Measurements from ENCODE around the gene WTIP.

WTIP gene

GRCh38 chr19:34495416-34495815, 13.9 kb downstream of the WTIP start:
- Histone ChIP-seq H3K14ac (ENCODE audit: low read length in 2 of 2) (no peak overlapping the region), H3K4me3 (ENCODE audit: insufficient read depth in 1 of 2, low read depth in 1 of 2, low read length in 2 of 2) (no peak overlapping the region), H2BK120ac (ENCODE audit: low read depth, low read length) (no peak overlapping the region), H3K23ac (ENCODE audit: low read length in 2 of 2) (no peak overlapping the region), H2BK15ac (ENCODE audit: low read depth, poor library complexity, severe bottlenecking) (no peak overlapping the region), H3K9ac (ENCODE audit: low read length) (no peak overlapping the region), H2BK12ac (ENCODE audit: low read length in 2 of 2) (no peak overlapping the region), H3K79me1 (replicated peaks; ENCODE audit: low read length, poor library complexity, severe bottlenecking) (peaks cover 16% of the 10 kb centered on the region), H3K4me2 (ENCODE audit: low read length, poor library complexity, severe bottlenecking) (no peak overlapping the region), H3K4me1 (ENCODE audit: control insufficient read depth, insufficient read depth, low read depth, low read length) (peaks cover 9% of the 10 kb centered on the region), H3K27ac (ENCODE audit: low read length, poor library complexity, severe bottlenecking) (no peak overlapping the region), H2AK5ac (ENCODE audit: low read length, severe bottlenecking) (no peak overlapping the region), H2AFZ (ENCODE audit: low read depth, low read length) (no peak overlapping the region), H3K4ac (ENCODE audit: low read depth in 1 of 2, low read length in 2 of 2) (no peak overlapping the region), H3K18ac (ENCODE audit: low read depth in 1 of 2, low read length in 2 of 2) (no peak overlapping the region), H3K36me3 (ENCODE audit: control insufficient read depth in 1 of 2, insufficient read depth in 2 of 2, low read depth in 1 of 2, low read length in 2 of 2) (peaks cover 38 to 82% of the 10 kb centered on the region in 2 experiments), H3K9me3 (ENCODE audit: control insufficient read depth, low read length) (no peaks in the 10 kb centered on the region), H4K91ac (ENCODE audit: low read length) (no peak overlapping the region), H3K27me3 (ENCODE audit: control insufficient read depth in 1 of 2, insufficient read depth in 1 of 2, low read length in 2 of 2) (no peaks in the 10 kb centered on the region), H4K8ac (ENCODE audit: low read length) (no peak overlapping the region), H2BK5ac (ENCODE audit: low read depth, low read length, poor library complexity, severe bottlenecking) (no peak overlapping the region)
- 98% methylated on average over 18 of the region's 18 CpGs for WGBS
- DNase-seq: no peak

GRCh38 chr19:34497112-34497805, 15.7 kb downstream of the WTIP start:
- WGBS: 95% methylated on average over 15 of the region's 15 CpGs
- H3K4me3 ChIP-seq (ENCODE audit: insufficient read depth in 1 of 2, low read depth in 1 of 2, low read length in 2 of 2): no peak overlapping the region

GRCh38 chr19:34499155-34499834, 17.7 kb downstream of the WTIP start:
- Histone ChIP-seq H2AK5ac (ENCODE audit: low read length, severe bottlenecking) (no peak overlapping the region), H3K36me3 (ENCODE audit: control insufficient read depth in 1 of 2, insufficient read depth in 2 of 2, low read depth in 1 of 2, low read length in 2 of 2) (peaks cover 22 to 69% of the 10 kb centered on the region in 2 experiments), H3K14ac (ENCODE audit: low read length in 2 of 2) (no peak overlapping the region), H3K4me2 (ENCODE audit: low read length, poor library complexity, severe bottlenecking) (no peak overlapping the region), H2BK12ac (ENCODE audit: low read length in 2 of 2) (no peak overlapping the region), H3K4me1 (ENCODE audit: control insufficient read depth, insufficient read depth, low read depth, low read length) (peaks cover 19% of the 10 kb centered on the region), H2AFZ (ENCODE audit: low read depth, low read length) (no peak overlapping the region), H3K27me3 (ENCODE audit: control insufficient read depth in 1 of 2, insufficient read depth in 1 of 2, low read length in 2 of 2) (no peaks in the 10 kb centered on the region), H3K79me1 (replicated peaks; ENCODE audit: low read length, poor library complexity, severe bottlenecking) (peaks cover 6% of the 10 kb centered on the region), H4K91ac (ENCODE audit: low read length) (no peak overlapping the region), H3K9ac (ENCODE audit: low read length) (no peak overlapping the region), H3K27ac (ENCODE audit: low read length, poor library complexity, severe bottlenecking) (no peak overlapping the region), H2BK15ac (ENCODE audit: low read depth, poor library complexity, severe bottlenecking) (no peak overlapping the region), H3K18ac (ENCODE audit: low read depth in 1 of 2, low read length in 2 of 2) (no peak overlapping the region), H4K8ac (ENCODE audit: low read length) (no peak overlapping the region), H3K23ac (ENCODE audit: low read length in 2 of 2) (no peak overlapping the region), H3K9me3 (ENCODE audit: control insufficient read depth, low read length) (no peaks in the 10 kb centered on the region), H3K4me3 (ENCODE audit: insufficient read depth in 1 of 2, low read depth in 1 of 2, low read length in 2 of 2) (no peak overlapping the region), H2BK120ac (ENCODE audit: low read depth, low read length) (no peak overlapping the region), H2BK5ac (ENCODE audit: low read depth, low read length, poor library complexity, severe bottlenecking) (no peak overlapping the region), H3K4ac (ENCODE audit: low read depth in 1 of 2, low read length in 2 of 2) (no peak overlapping the region)
- DNase-seq: no peak
- WGBS: 89% methylated on average over 13 of the region's 13 CpGs

More at GRCh38 chr19:34497112-34497805, 15.7 kb downstream of the WTIP start:
- Histone ChIP-seq H3K18ac (ENCODE audit: low read depth in 1 of 2, low read length in 2 of 2) (no peak overlapping the region), H3K4me1 (ENCODE audit: control insufficient read depth, insufficient read depth, low read depth, low read length) (peaks cover 15% of the 10 kb centered on the region), H2BK5ac (ENCODE audit: low read depth, low read length, poor library complexity, severe bottlenecking) (no peak overlapping the region), H2BK120ac (ENCODE audit: low read depth, low read length) (no peak overlapping the region), H4K91ac (ENCODE audit: low read length) (no peak overlapping the region), H3K4me2 (ENCODE audit: low read length, poor library complexity, severe bottlenecking) (no peak overlapping the region), H3K14ac (ENCODE audit: low read length in 2 of 2) (no peak overlapping the region), H2BK12ac (ENCODE audit: low read length in 2 of 2) (no peak overlapping the region), H2AFZ (ENCODE audit: low read depth, low read length) (no peak overlapping the region), H3K23ac (ENCODE audit: low read length in 2 of 2) (no peak overlapping the region), H2AK5ac (ENCODE audit: low read length, severe bottlenecking) (no peak overlapping the region), H3K79me1 (replicated peaks; ENCODE audit: low read length, poor library complexity, severe bottlenecking) (peaks cover 15% of the 10 kb centered on the region), H2BK15ac (ENCODE audit: low read depth, poor library complexity, severe bottlenecking) (no peak overlapping the region), H3K27ac (ENCODE audit: low read length, poor library complexity, severe bottlenecking) (no peak overlapping the region), H3K4ac (ENCODE audit: low read depth in 1 of 2, low read length in 2 of 2) (no peak overlapping the region), H3K36me3 (ENCODE audit: control insufficient read depth in 1 of 2, insufficient read depth in 2 of 2, low read depth in 1 of 2, low read length in 2 of 2) (peaks cover 38 to 72% of the 10 kb centered on the region in 2 experiments), H4K8ac (ENCODE audit: low read length) (no peak overlapping the region), H3K27me3 (ENCODE audit: control insufficient read depth in 1 of 2, insufficient read depth in 1 of 2, low read length in 2 of 2) (no peaks in the 10 kb centered on the region), H3K9me3 (ENCODE audit: control insufficient read depth, low read length) (no peaks in the 10 kb centered on the region), H3K9ac (ENCODE audit: low read length) (no peak overlapping the region)
- no peak for DNase-seq

- Histone ChIP-seq H3K27me3 (ENCODE audit: control insufficient read depth in 1 of 2, insufficient read depth in 1 of 2, low read length in 2 of 2) (no peaks in the 10 kb centered on the region), H3K4me1 (ENCODE audit: control insufficient read depth, insufficient read depth, low read depth, low read length) (peaks cover 19% of the 10 kb centered on the region), H3K14ac (ENCODE audit: low read length in 2 of 2) (no peak overlapping the region), H4K91ac (ENCODE audit: low read length) (no peak overlapping the region), H3K18ac (ENCODE audit: low read depth in 1 of 2, low read length in 2 of 2) (no peak overlapping the region), H3K23ac (ENCODE audit: low read length in 2 of 2) (no peak overlapping the region), H2AK5ac (ENCODE audit: low read length, severe bottlenecking) (no peak overlapping the region), H2BK15ac (ENCODE audit: low read depth, poor library complexity, severe bottlenecking) (no peak overlapping the region), H3K4me2 (ENCODE audit: low read length, poor library complexity, severe bottlenecking) (no peak overlapping the region), H2BK12ac (ENCODE audit: low read length in 2 of 2) (no peak overlapping the region), H4K8ac (ENCODE audit: low read length) (peak overlapping the region; percentile 4), H2AFZ (ENCODE audit: low read depth, low read length) (no peak overlapping the region), H3K9ac (ENCODE audit: low read length) (no peak overlapping the region), H2BK120ac (ENCODE audit: low read depth, low read length) (no peak overlapping the region), H3K9me3 (ENCODE audit: control insufficient read depth, low read length) (no peaks in the 10 kb centered on the region), H2BK5ac (ENCODE audit: low read depth, low read length, poor library complexity, severe bottlenecking) (no peak overlapping the region), H3K36me3 (ENCODE audit: control insufficient read depth in 1 of 2, insufficient read depth in 2 of 2, low read depth in 1 of 2, low read length in 2 of 2) (peaks cover 9 to 61% of the 10 kb centered on the region in 2 experiments), H3K4ac (ENCODE audit: low read depth in 1 of 2, low read length in 2 of 2) (no peak overlapping the region), H3K4me3 (ENCODE audit: insufficient read depth in 1 of 2, low read depth in 1 of 2, low read length in 2 of 2) (no peak overlapping the region), H3K79me1 (replicated peaks; ENCODE audit: low read length, poor library complexity, severe bottlenecking) (peaks cover 2% of the 10 kb centered on the region), H3K27ac (ENCODE audit: low read length, poor library complexity, severe bottlenecking) (no peak overlapping the region)
- no peak for DNase-seq
- 73% methylated on average over 19 of the region's 25 CpGs for WGBS
Measured at GRCh38 chr19:34500656-34501120, 19.1 kb downstream of the WTIP start.
